C4-2B (cell line): ENCODE data around the gene CDK14.
A peak's percentile ranks its signal among the peaks of the same experiment; 100 is the strongest.

Experiments
- H3K27ac ChIP-seq: fragments of 450-650 bp; 2 replicates; pipeline ENCODE4 v1.5.1; 2017
- ZFX ChIP-seq: fragments of 450-650 bp; IDR thresholded peaks from 2 replicates; pipeline ENCODE4 v1.6.1; 2017
- TF ChIP-seq, protein P1 (sequence below): fragments of 450-650 bp; conservative IDR thresholded peaks from 2 replicates; pipeline ENCODE4 v1.5.1; 2017; ENCODE audit warnings: mild to moderate bottlenecking

CDK14 gene

DNA sequence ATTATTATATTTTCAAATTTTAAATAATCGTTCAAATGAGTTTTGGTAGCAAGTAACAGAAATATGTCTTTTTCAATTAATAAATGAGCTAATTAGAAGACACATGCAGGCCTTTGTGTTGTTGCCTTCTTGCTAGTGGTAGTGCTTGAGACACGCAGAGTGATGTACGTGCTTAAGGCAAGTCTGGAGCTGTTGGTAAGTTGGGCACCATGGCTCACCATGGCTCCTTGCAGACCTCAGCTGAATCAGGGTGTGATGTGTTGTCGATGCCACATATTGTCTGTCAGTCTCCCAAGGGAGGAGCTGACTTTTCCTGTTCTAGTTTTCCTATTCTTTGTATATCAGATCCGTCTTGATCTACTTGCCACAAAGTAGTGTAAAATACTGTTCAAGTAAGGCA lies 8.3 kb downstream of the CDK14 start:
- H3K27ac ChIP-seq = peak overlapping the region; percentile 67
- TF ChIP-seq ZFX = no peak
- TF ChIP-seq, protein P1, sequence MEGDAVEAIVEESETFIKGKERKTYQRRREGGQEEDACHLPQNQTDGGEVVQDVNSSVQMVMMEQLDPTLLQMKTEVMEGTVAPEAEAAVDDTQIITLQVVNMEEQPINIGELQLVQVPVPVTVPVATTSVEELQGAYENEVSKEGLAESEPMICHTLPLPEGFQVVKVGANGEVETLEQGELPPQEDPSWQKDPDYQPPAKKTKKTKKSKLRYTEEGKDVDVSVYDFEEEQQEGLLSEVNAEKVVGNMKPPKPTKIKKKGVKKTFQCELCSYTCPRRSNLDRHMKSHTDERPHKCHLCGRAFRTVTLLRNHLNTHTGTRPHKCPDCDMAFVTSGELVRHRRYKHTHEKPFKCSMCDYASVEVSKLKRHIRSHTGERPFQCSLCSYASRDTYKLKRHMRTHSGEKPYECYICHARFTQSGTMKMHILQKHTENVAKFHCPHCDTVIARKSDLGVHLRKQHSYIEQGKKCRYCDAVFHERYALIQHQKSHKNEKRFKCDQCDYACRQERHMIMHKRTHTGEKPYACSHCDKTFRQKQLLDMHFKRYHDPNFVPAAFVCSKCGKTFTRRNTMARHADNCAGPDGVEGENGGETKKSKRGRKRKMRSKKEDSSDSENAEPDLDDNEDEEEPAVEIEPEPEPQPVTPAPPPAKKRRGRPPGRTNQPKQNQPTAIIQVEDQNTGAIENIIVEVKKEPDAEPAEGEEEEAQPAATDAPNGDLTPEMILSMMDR = no peak

DNA sequence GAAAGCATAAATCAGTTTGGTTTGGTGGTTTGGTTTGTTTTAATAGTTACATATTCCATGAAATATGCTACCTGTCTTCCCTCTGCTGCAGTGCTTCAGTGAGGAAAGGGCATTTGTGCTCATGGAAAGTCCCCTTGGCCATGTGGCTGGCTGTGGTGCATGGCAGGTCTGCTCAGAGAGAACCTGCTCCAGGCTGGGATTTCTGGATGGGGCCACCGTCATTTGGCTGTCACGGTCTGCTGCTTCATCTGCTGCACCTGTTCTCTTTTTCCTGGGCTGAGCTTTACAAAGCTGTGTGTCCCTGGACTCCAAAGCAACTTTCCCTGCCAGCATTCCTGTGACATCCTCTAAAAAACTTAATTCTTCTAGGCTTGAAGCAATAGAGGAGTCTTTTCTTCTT lies 8.9 kb downstream of the CDK14 start:
- no peak overlapping the region; the same call in 1 of the 2 replicates for H3K27ac ChIP-seq

DNA sequence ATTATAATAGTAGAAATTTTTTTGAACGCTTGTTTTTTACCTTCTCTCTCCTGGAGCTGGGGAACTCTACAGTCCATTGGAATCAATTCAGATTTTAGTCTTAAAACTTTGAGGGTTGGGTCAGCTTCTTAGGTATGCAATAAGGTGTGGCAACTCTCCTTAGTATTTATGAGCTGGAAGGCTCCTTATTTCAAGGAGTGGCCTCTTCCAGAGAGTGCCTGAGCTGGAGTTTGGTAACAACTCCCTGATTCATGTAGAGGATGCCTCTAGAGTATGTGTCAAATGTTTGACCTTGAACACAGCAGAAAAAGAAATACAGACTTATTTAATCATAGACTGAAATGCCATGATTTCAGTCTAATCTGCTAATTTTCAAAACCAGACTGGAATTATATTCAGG lies 11.1 kb downstream of the CDK14 start:
- TF ChIP-seq ZFX = no peak
- TF ChIP-seq, protein P1 = no peak
- no peak overlapping the region for H3K27ac ChIP-seq

More for the DNA sequence above, 8.9 kb downstream of the CDK14 start:
- TF ChIP-seq, protein P1 = no peak
- TF ChIP-seq ZFX = no peak

DNA sequence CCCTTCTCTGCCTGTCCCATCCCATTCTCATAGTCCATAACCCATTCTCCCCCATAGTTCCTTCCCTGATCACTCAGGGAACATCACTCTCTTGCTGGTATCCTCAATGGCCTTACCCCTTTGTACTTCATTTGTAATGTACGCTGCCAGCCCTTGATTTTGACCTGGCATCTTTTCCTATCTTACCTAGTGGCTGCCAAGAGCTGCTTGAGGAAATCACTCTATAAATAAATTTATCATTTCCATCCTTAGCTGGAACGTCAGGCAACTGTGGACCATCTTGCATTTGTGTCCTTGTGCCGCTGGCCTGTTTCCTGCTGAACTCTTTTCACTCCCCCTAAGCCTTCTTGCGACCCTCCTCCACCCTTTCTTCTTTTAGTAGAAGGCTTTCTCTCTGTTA lies 14.0 kb downstream of the CDK14 start:
- TF ChIP-seq, protein P1 = no peak
- no peak for TF ChIP-seq ZFX

DNA sequence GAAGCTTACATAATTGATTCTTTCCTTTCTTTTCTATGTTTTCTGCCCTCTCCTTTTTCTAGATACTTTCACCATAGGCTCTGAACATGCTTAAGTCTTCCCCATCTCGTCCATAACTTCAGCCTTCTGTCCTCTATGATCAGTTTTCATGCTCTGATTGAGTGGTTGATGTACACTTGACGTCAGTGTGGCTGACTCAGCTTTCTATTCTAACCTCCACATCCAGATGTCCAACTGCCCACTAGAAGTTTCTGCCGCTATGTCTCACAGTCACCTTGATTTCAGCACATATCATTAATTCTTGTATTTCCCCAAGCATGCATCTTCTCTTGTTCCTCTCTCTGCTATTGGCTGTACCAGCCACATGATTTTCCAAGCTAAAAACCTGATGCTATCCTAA lies 15.0 kb downstream of the CDK14 start:
- H3K27ac ChIP-seq = no peak overlapping the region

More for the DNA sequence above, 14.0 kb downstream of the CDK14 start:
- no peak overlapping the region for H3K27ac ChIP-seq

DNA sequence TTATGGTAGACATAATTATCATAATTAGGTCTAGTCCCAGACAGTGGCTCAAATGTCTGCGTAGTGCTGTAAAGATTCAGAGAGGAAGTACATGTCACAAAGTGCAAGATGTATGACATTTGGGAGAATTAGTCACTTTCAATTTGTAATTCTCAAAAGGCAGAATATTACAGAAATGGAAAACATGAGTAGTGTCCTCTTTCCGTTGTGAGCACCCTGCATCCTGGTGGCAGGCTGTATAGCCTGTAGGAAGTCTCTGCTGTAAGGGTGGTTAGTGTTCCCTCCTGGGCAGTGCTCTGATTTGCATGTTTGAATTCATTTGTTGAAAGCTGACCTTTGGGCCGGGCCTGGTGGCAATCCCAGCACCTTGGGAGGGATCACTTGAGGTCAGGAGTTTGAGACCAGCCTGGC lies 17.0 kb downstream of the CDK14 start:
- TF ChIP-seq, protein P1 = no peak
- no peak for TF ChIP-seq ZFX
- H3K27ac ChIP-seq = no peak overlapping the region

More for the DNA sequence above, 15.0 kb downstream of the CDK14 start:
- TF ChIP-seq, protein P1 = no peak
- TF ChIP-seq ZFX = no peak

- TF ChIP-seq, protein P1 = no peak
- TF ChIP-seq ZFX = no peak
- no peak overlapping the region for H3K27ac ChIP-seq
These were observed 21.3 kb downstream of the CDK14 start for GRCh38 chr7:90617442-90617841.
